Measurements from ENCODE around the gene ADAMTS17.

Gene ADAMTS17

GRCh38 chr15:100334905-100335304 lies 6.9 kb downstream of the ADAMTS17 start:
- TF ChIP-seq CTCF (IDR thresholded peaks at IDR 0.05; ENCODE audit: low read depth, low read length, missing control alignments): no peak
- H3K4me3 ChIP-seq (ENCODE audit: low read depth, low read length): no peak overlapping the region
- DNase-seq (ENCODE audit: low read depth): no peak

GRCh38 chr15:100334456-100334855 lies 7.3 kb downstream of the ADAMTS17 start:
- no peak overlapping the region for H3K4me3 ChIP-seq (ENCODE audit: low read depth, low read length)
- TF ChIP-seq CTCF (IDR thresholded peaks at IDR 0.05; ENCODE audit: low read depth, low read length, missing control alignments): no peak
- no peak for DNase-seq (ENCODE audit: low read depth)

- H3K4me3 ChIP-seq (ENCODE audit: low read depth, low read length): no peak overlapping the region
- no peak for TF ChIP-seq CTCF (IDR thresholded peaks at IDR 0.05; ENCODE audit: low read depth, low read length, missing control alignments)
- no peak for DNase-seq (ENCODE audit: low read depth)
These were observed 7.8 kb downstream of the ADAMTS17 start for GRCh38 chr15:100334015-100334414.

GRCh38 chr15:100333236-100333635 lies 8.5 kb downstream of the ADAMTS17 start:
- no peak for TF ChIP-seq CTCF (IDR thresholded peaks at IDR 0.05; ENCODE audit: low read depth, low read length, missing control alignments)
- no peak for DNase-seq (ENCODE audit: low read depth)
- H3K4me3 ChIP-seq (ENCODE audit: low read depth, low read length): no peak overlapping the region

GRCh38 chr15:100332721-100333120 lies 9.1 kb downstream of the ADAMTS17 start:
- no peak overlapping the region for H3K4me3 ChIP-seq (ENCODE audit: low read depth, low read length)
- no peak for DNase-seq (ENCODE audit: low read depth)
- TF ChIP-seq CTCF (IDR thresholded peaks at IDR 0.05; ENCODE audit: low read depth, low read length, missing control alignments): no peak

GRCh38 chr15:100332231-100332630 lies 9.5 kb downstream of the ADAMTS17 start:
- DNase-seq (ENCODE audit: low read depth): no peak
- no peak overlapping the region for H3K4me3 ChIP-seq (ENCODE audit: low read depth, low read length)
- TF ChIP-seq CTCF (IDR thresholded peaks at IDR 0.05; ENCODE audit: low read depth, low read length, missing control alignments): no peak

GRCh38 chr15:100330629-100331215 lies 11.1 kb downstream of the ADAMTS17 start:
- no peak for DNase-seq (ENCODE audit: low read depth)
- no peak overlapping the region for H3K4me3 ChIP-seq (ENCODE audit: low read depth, low read length)
- no peak for TF ChIP-seq CTCF (IDR thresholded peaks at IDR 0.05; ENCODE audit: low read depth, low read length, missing control alignments)

Measured in GM12864 (cell line).